GM15510 (cell line): ENCODE measurements around the gene ABLIM2.

Source experiments
- POLR2A ChIP-seq: IDR thresholded peaks from 3 replicates; pipeline ENCODE4 v1.6.1; 2011; ENCODE audit warnings: borderline replicate concordance; ENCODE audit not compliant: insufficient read length; ENCODE audit errors: extremely low read depth

The ABLIM2 gene

DNA sequence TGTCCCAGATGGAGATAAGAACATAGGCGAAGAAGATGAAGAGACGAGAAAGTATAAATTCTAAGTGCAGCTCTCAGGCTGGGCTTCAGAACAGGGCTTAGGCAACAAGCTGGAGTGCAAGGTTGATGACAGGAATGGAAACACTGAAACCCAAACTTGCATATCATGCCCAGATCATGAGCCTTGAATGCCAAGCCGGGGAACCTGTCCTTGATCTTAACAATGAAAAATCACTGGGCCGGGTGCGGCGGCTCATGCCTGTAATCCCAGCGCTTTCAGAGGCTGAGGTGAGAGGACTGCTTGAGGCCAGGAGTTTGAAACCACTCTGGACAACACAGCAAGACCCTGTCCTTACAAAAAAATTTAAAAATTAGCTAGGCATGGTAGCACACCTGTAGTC, 236.1 kb downstream of the ABLIM2 start:
- no peak for TF ChIP-seq POLR2A

DNA sequence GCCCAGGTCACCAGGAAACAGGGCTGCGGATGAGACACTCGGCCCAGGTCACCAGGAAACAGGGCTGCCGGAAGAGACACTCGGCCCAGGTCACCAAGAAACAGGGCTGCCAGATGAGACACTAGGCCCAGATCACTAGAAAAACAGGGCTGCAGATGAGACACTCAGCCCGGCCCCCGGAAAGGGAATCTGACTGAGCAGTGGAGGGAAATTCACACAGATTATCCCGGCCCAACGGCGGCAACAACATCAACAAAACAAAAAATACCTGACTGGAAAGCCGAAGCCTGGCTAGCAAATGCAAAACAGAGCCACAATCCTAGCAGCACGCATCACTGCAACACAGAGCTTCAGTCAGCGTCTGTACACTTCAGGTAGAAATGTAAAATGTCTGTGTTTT, 239.6 kb downstream of the ABLIM2 start:
- no peak for TF ChIP-seq POLR2A

DNA sequence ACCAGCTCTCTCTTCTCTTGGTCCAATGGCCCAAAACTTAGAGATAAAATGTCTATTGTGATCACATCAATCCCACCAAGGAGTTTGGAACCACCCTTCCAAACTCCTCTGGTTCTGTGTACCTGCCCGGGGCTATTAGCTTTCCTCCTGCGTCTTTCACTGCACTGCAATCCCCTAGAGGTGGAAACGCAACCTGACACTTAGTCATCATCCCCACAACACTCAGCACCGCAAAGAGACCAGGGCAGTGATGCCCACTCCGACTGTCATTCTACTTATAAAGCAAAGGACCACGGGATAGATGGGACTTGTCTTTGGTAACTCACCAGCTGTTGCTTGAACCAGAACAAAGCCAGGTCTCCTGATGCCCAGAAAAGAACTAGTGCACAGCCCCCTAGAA, 240.9 kb downstream of the ABLIM2 start:
- TF ChIP-seq POLR2A = no peak

DNA sequence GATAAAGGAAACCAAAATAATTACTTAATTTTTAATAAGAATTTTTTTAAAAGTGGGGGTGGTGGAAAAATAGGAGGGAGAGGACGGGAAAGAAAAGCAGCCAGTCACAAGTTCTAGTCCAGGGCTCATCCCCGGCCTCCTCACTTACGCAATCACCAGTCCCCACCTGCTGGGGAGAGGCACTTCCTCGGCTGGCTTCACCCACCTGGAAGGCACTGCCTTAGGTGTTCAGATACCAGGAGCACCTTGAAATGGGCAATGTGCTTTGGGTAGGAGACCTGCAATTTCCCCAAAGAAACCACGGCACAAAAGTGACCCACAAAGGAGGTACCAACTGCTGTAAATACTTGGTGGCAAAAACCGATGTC, 242.8 kb downstream of the ABLIM2 start:
- TF ChIP-seq POLR2A = no peak
